ENCODE results near the gene FCRL3. TPM values are rescaled to one million over a fixed set of nuclear protein-coding genes. Genes with fewer than 3 reads are reported as not detected.

Gene FCRL3
- total RNA-seq (2022; extraction: Qiagen RNA extraction), result 0.09 TPM in 1 of 5 replicates, not detected in the others

DNA sequence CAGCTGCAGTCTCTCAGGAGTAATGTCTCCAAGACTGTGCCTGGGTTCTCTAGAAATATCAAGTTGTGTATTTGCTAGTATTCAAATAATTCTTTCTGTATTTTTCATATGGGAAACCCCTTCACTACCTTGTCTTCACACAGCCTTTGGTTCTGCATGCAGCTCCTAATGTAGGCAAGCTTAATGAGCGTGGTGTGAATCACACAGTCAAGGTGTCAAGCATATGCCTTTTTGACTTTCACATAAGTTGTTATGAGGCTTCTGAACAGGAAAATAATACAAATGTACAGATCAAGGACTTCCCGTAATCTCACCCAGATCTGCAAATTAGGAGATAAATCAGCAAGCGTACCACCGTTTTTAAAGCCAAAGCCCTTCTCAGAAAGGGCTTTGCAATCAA lies at the start of gene FCRL3:
Gene FCRL3, minus strand, starts transcription at position 38 of the 400 bp plus-strand sequence. CDS start 280 bp downstream, outside the sequence.

Other genes starting within 250 kb of the FCRL3 start
- not detected in 5 replicates for gene FCRL5, start 148.3 kb downstream of the FCRL3 start, total RNA-seq (2022; extraction: Qiagen RNA extraction)
- gene FCRL4, start 102.7 kb downstream of the FCRL3 start, total RNA-seq (2022; extraction: Qiagen RNA extraction), result not detected in 5 replicates
- gene FCRL2, start 76.4 kb upstream of the FCRL3 start, total RNA-seq (2022; extraction: Qiagen RNA extraction), result not detected in 5 replicates
- gene FCRL1, start 119.4 kb upstream of the FCRL3 start, total RNA-seq (2022; extraction: Qiagen RNA extraction), result not detected in 5 replicates
- not detected in 5 replicates for gene CD5L, start 141.0 kb upstream of the FCRL3 start, total RNA-seq (2022; extraction: Qiagen RNA extraction)

Measured in A549 treated with AZD2906 at 1 μM for 4 hours (cell line).